H9 (cell line): ENCODE data around the gene MZT2A. TPM values are rescaled to one million over a fixed set of nuclear protein-coding genes. Genes with fewer than 3 reads are reported as not detected.
A peak's percentile ranks its signal among the peaks of the same experiment; 100 is the strongest.
"Not testable (repeated sequence)": the region's sequence is repeated elsewhere in the genome, so short reads cannot be mapped to it uniquely, and the experiment has no call there.

Experiments
- DNase-seq: peaks from one replicate; pipeline ENCODE4 v3.0.0-alpha.2; 2017
- H2AFZ ChIP-seq: one replicate; pipeline ENCODE4 v1.6.1; 2013; ENCODE audit warnings: mild to moderate bottlenecking, low read length, control low read depth, moderate library complexity
- H2AK5ac ChIP-seq: 2 replicates; pipeline ENCODE4 v1.6.1; 2013; ENCODE audit warnings: low read length, control low read depth, mixed read lengths; ENCODE audit not compliant: insufficient read length
- H2BK120ac ChIP-seq: one replicate; pipeline ENCODE4 v1.6.1; 2013; ENCODE audit warnings: low read depth, mild to moderate bottlenecking, low read length, control low read depth, inconsistent platforms; ENCODE audit not compliant: poor library complexity, severe bottlenecking
- H2BK12ac ChIP-seq: 2 replicates; pipeline ENCODE4 v1.6.1; 2013; ENCODE audit warnings: low read length, control low read depth, mixed read lengths, low read depth; ENCODE audit not compliant: insufficient read length
- H2BK15ac ChIP-seq: 2 replicates; pipeline ENCODE4 v1.6.1; 2013; ENCODE audit warnings: low read depth, low read length, control low read depth
- H2BK20ac ChIP-seq: one replicate; pipeline ENCODE4 v1.6.1; 2013; ENCODE audit warnings: low read depth, mild to moderate bottlenecking, low read length, control low read depth, inconsistent platforms; ENCODE audit not compliant: poor library complexity, severe bottlenecking
- H2BK5ac ChIP-seq: 2 replicates; pipeline ENCODE4 v1.6.1; 2013; ENCODE audit warnings: low read length, control low read depth, mixed read lengths; ENCODE audit not compliant: insufficient read length
- H3K14ac ChIP-seq: 2 replicates; pipeline ENCODE4 v1.6.1; 2013; ENCODE audit warnings: low read length, control low read depth; ENCODE audit not compliant: insufficient read depth
- H3K18ac ChIP-seq: 2 replicates; pipeline ENCODE4 v1.6.1; 2013; ENCODE audit warnings: low read depth, mild to moderate bottlenecking, mixed read lengths, low read length, control low read depth; ENCODE audit not compliant: insufficient read length
- H3K23ac ChIP-seq: 2 replicates; pipeline ENCODE4 v1.6.1; 2013; ENCODE audit warnings: low read length, control low read depth, mixed read lengths, low read depth; ENCODE audit not compliant: insufficient read length
- H3K23me2 ChIP-seq: 2 replicates; pipeline ENCODE4 v1.6.1; 2013; ENCODE audit warnings: low read depth, mild to moderate bottlenecking, mixed read lengths, low read length, control low read depth; ENCODE audit not compliant: insufficient read length, poor library complexity, severe bottlenecking
- H3K27ac ChIP-seq: 2 replicates; pipeline ENCODE4 v1.5.1; 2013; ENCODE audit warnings: low read length, control low read depth, mixed read lengths, low read depth; ENCODE audit not compliant: insufficient read length
- H3K27me3 ChIP-seq: 2 replicates; pipeline ENCODE4 v1.6.1; 2013; ENCODE audit warnings: low read length, control low read depth, inconsistent platforms; ENCODE audit not compliant: insufficient read depth
- H3K4ac ChIP-seq: 2 replicates; pipeline ENCODE4 v1.6.1; 2013; ENCODE audit warnings: low read depth, mild to moderate bottlenecking, control low read depth, inconsistent platforms, low read length, moderate library complexity
- H3K4me1 ChIP-seq: 2 replicates; pipeline ENCODE4 v1.6.1; 2013; ENCODE audit warnings: low read length, control low read depth, inconsistent platforms; ENCODE audit not compliant: insufficient read depth
- H3K4me2 ChIP-seq: 2 replicates; pipeline ENCODE4 v1.6.1; 2013; ENCODE audit warnings: low read length, control low read depth, mixed read lengths; ENCODE audit not compliant: insufficient read length, insufficient read depth
- H3K56ac ChIP-seq: 2 replicates; pipeline ENCODE4 v1.6.1; 2013; ENCODE audit warnings: low read depth, mild to moderate bottlenecking, mixed read lengths, low read length, control low read depth; ENCODE audit not compliant: insufficient read length
- H3K79me1 ChIP-seq: 2 replicates; pipeline ENCODE4 v1.6.1; 2013; ENCODE audit warnings: low read depth, mild to moderate bottlenecking, moderate library complexity, low read length, control low read depth, inconsistent platforms; ENCODE audit not compliant: insufficient read depth, poor library complexity, severe bottlenecking
- H3K79me2 ChIP-seq: 2 replicates; pipeline ENCODE4 v1.6.1; 2013; ENCODE audit warnings: low read length, control low read depth, inconsistent platforms; ENCODE audit not compliant: insufficient read depth
- H3K9ac ChIP-seq: 2 replicates; pipeline ENCODE4 v1.6.1; 2013; ENCODE audit warnings: low read length, control low read depth, mixed read lengths; ENCODE audit not compliant: insufficient read length; ENCODE audit errors: extremely low read depth
- H3K9me3 ChIP-seq: one replicate; pipeline ENCODE4 v1.6.1; 2013; ENCODE audit warnings: low read depth, low read length, inconsistent platforms; ENCODE audit not compliant: control insufficient read depth
- H3T11ph ChIP-seq: one replicate; pipeline ENCODE4 v1.6.1; 2013; ENCODE audit warnings: mild to moderate bottlenecking, low read length, control low read depth, inconsistent platforms
- H4K20me1 ChIP-seq: one replicate; pipeline ENCODE4 v1.6.1; 2013; ENCODE audit not compliant: control insufficient read depth, insufficient read length, insufficient read depth
- H4K5ac ChIP-seq: 2 replicates; pipeline ENCODE4 v1.6.1; 2013; ENCODE audit warnings: low read depth, mild to moderate bottlenecking, mixed read lengths, low read length, control low read depth; ENCODE audit not compliant: insufficient read length
- H4K8ac ChIP-seq: replicated peaks from 2 replicates; pipeline ENCODE4 v1.6.1; 2013; ENCODE audit warnings: low read length, control low read depth, mixed read lengths, low read depth; ENCODE audit not compliant: insufficient read length
- H4K91ac ChIP-seq: 2 replicates; pipeline ENCODE4 v1.6.1; 2013; ENCODE audit warnings: low read depth, mild to moderate bottlenecking, moderate library complexity, mixed read lengths, low read length, control low read depth; ENCODE audit not compliant: insufficient read length
- H3K27ac Mint-ChIP-seq, 3 experiments: 2 replicates in 2 of 3; 3 replicates in 1 of 3; pipeline ENCODE4 v1.8.0; 2020 to 2021; ENCODE audit warnings: mixed read lengths in 3 of 3, mild to moderate bottlenecking in 1 of 3, moderate library complexity in 1 of 3
- H3K27me3 Mint-ChIP-seq: 2 replicates; pipeline ENCODE4 v1.8.0; 2021; ENCODE audit warnings: low read depth, mild to moderate bottlenecking, moderate library complexity, mixed read lengths
- H3K36me3 Mint-ChIP-seq, 3 experiments: 2 replicates in 2 of 3; 3 replicates in 1 of 3; pipeline ENCODE4 v1.8.0; 2020 to 2021; ENCODE audit warnings: low read depth in 3 of 3, mixed read lengths in 3 of 3; ENCODE audit not compliant: insufficient read depth in 1 of 3
- H3K4me1 Mint-ChIP-seq, 2 experiments: 2 replicates each; pipeline ENCODE4 v1.8.0; 2020; ENCODE audit warnings: mixed read lengths in 2 of 2
- H3K4me3 Mint-ChIP-seq, 2 experiments: 2 replicates in 1 of 2; 3 replicates in 1 of 2; pipeline ENCODE4 v1.8.0; 2020 to 2021; ENCODE audit warnings: mild to moderate bottlenecking in 2 of 2, mixed read lengths in 2 of 2, moderate library complexity in 1 of 2
- H3K9me3 Mint-ChIP-seq, 2 experiments: 2 replicates in 1 of 2; 3 replicates in 1 of 2; pipeline ENCODE4 v1.8.0; 2020; ENCODE audit warnings: mild to moderate bottlenecking in 2 of 2, mixed read lengths in 2 of 2, moderate library complexity in 1 of 2
- WGBS: extraction: QIAGEN DNeasy Blood & Tissue Kit; methylation state at CpG from one replicate; pipeline ENCODE4 v1.1.7; 2013; ENCODE audit warnings: missing lambda C conversion rate, low lambda C conversion rate, mixed read lengths; ENCODE audit not compliant: insufficient read length; ENCODE audit errors: extremely low coverage; 5-methylcytosine and 5-hydroxymethylcytosine counted together
- total RNA-seq: library from RNA; stranded (reverse); gene quantifications from 2 replicates; pipeline ENCODE4 v1.2.1, GENCODE V29; 2021
- TF ChIP-seq, protein P1 (sequence below): fragments of 200-600 bp; sonication (generic); conservative IDR thresholded peaks from 3 replicates; pipeline ENCODE4 v1.8.0; 2021; ENCODE audit warnings: antibody characterized with exemption, mild to moderate bottlenecking

MZT2A gene
- total RNA-seq, 1 experiment from 2014 or later, result 127 TPM

GRCh38 chr2:131511291-131511968, 19.2 kb upstream of the MZT2A start:
- H3K14ac ChIP-seq, H3K4me2 ChIP-seq, H4K5ac ChIP-seq, H3K79me1 ChIP-seq, H3K23ac ChIP-seq, H2BK120ac ChIP-seq, H4K20me1 ChIP-seq, H3K27ac Mint-ChIP-seq, H4K8ac ChIP-seq, H4K91ac ChIP-seq, H3K23me2 ChIP-seq, H3K9ac ChIP-seq, H2BK15ac ChIP-seq, H3K9me3 Mint-ChIP-seq, H3K4me1 ChIP-seq, H2BK12ac ChIP-seq, H3K18ac ChIP-seq, H3T11ph ChIP-seq, H2BK20ac ChIP-seq, H3K79me2 ChIP-seq, H2BK5ac ChIP-seq, H3K9me3 ChIP-seq, H2AFZ ChIP-seq, H3K27ac ChIP-seq, H3K27me3 ChIP-seq, H3K4me1 Mint-ChIP-seq, H2AK5ac ChIP-seq, H3K4ac ChIP-seq, H3K4me3 Mint-ChIP-seq, H3K27me3 Mint-ChIP-seq, H3K56ac ChIP-seq: not testable (repeated sequence)
- TF ChIP-seq, protein P1, sequence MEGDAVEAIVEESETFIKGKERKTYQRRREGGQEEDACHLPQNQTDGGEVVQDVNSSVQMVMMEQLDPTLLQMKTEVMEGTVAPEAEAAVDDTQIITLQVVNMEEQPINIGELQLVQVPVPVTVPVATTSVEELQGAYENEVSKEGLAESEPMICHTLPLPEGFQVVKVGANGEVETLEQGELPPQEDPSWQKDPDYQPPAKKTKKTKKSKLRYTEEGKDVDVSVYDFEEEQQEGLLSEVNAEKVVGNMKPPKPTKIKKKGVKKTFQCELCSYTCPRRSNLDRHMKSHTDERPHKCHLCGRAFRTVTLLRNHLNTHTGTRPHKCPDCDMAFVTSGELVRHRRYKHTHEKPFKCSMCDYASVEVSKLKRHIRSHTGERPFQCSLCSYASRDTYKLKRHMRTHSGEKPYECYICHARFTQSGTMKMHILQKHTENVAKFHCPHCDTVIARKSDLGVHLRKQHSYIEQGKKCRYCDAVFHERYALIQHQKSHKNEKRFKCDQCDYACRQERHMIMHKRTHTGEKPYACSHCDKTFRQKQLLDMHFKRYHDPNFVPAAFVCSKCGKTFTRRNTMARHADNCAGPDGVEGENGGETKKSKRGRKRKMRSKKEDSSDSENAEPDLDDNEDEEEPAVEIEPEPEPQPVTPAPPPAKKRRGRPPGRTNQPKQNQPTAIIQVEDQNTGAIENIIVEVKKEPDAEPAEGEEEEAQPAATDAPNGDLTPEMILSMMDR, result peak; percentile 24; the same call in 1 of the 3 replicates
- DNase-seq, result peak; percentile 47
- no CpG with 5 or more reads among the region's 22 CpGs for WGBS
- H3K36me3 Mint-ChIP-seq, result peaks cover 14 to 54% (median 43%) of the 10 kb centered on the region in 3 experiments; a peak in 6 of 7 replicates
